ENCODE results near the gene PPM1H.

The PPM1H gene

DNA sequence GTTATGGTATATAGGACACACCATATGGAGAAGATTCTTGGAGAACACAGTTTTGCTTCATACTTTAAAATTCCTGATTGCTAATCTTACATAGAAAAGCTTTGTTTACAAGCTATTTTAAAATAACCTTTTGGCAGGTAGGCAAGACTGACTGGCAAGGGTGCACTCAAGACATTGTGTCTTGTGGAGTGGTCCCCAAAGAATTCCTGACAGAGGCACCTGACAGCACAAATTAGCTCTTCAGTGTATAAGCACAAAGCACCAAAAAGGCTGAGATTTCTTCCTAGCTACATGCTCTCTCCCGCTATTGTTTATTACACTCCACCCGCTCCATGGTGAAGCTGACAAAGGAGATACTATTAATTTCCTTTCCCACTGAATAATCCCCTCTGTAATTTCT, 329.0 kb downstream of the PPM1H start:
- no peak overlapping the region for H3K4me3 ChIP-seq (ENCODE audit: low read length)
- no peaks in the 10 kb centered on the region for H3K27me3 ChIP-seq (ENCODE audit: control insufficient read depth, insufficient read depth, low read length)
- no peak overlapping the region for H3K27ac ChIP-seq (ENCODE audit: low read depth, low read length)
- H3K9ac ChIP-seq (ENCODE audit: low read length) = no peak overlapping the region
- no peaks in the 10 kb centered on the region for H3K36me3 ChIP-seq (ENCODE audit: control insufficient read depth, insufficient read depth, low read length)
- peaks cover 8% of the 10 kb centered on the region for H3K4me1 ChIP-seq (ENCODE audit: control insufficient read depth, insufficient read depth, low read length)

DNA sequence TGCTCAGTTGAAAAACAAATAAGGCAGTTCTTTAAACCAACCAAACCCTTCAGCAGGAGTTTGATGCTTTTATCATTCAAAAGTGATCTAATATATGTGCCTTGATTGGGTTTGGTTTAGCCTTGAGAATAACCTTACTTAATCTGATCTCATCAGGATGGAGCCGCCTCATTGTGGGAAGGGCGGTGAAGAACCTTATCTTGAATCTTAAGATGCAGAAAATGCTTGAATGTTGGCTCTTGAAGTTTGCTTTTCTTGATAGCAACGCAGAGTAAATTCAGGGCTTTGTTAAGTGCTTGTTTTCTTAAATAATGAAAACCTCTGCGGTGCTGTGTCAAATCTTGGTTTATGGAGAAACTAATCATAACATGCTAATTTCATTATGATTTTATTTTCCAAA, 330.1 kb downstream of the PPM1H start:
- Histone ChIP-seq H3K9ac (ENCODE audit: low read length) (no peak overlapping the region), H3K27ac (ENCODE audit: low read depth, low read length) (no peak overlapping the region), H3K27me3 (ENCODE audit: control insufficient read depth, insufficient read depth, low read length) (no peaks in the 10 kb centered on the region), H3K4me1 (ENCODE audit: control insufficient read depth, insufficient read depth, low read length) (peaks cover 8% of the 10 kb centered on the region), H3K4me3 (ENCODE audit: low read length) (peak overlapping the region; percentile 86), H3K36me3 (ENCODE audit: control insufficient read depth, insufficient read depth, low read length) (no peaks in the 10 kb centered on the region)

DNA sequence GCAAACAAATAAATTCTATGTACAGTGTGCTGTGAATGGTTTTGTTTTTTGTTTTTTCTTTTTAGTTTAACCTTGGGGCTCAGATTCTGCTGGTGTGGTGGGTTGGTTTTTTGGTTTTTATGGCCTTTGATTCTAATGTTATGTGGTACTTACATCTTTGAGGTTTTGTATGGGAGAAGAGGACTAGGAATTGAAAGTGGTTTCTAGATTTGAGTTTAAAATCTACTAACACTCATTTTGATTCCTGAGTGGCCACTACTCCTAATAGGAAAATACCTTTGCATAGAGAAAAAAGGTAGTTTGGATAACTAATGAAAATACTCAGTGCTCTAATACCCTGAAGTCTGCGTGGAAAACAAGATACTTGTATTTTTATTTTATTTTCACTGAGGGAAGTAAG, 330.6 kb downstream of the PPM1H start:
- H3K27me3 ChIP-seq (ENCODE audit: control insufficient read depth, insufficient read depth, low read length) = no peaks in the 10 kb centered on the region
- no peak overlapping the region for H3K27ac ChIP-seq (ENCODE audit: low read depth, low read length)
- H3K9ac ChIP-seq (ENCODE audit: low read length) = no peak overlapping the region
- peaks cover 8% of the 10 kb centered on the region for H3K4me1 ChIP-seq (ENCODE audit: control insufficient read depth, insufficient read depth, low read length)
- H3K36me3 ChIP-seq (ENCODE audit: control insufficient read depth, insufficient read depth, low read length) = no peaks in the 10 kb centered on the region
- peak overlapping the region; percentile 86 for H3K4me3 ChIP-seq (ENCODE audit: low read length)

GRCh38 chr12:62603811-62604098, 331.2 kb downstream of the PPM1H start:
- Histone ChIP-seq H3K36me3 (ENCODE audit: control insufficient read depth, insufficient read depth, low read length) (no peaks in the 10 kb centered on the region), H3K27me3 (ENCODE audit: control insufficient read depth, insufficient read depth, low read length) (no peaks in the 10 kb centered on the region), H3K9ac (ENCODE audit: low read length) (peak overlapping the region; percentile 57), H3K4me3 (ENCODE audit: low read length) (peak overlapping the region; percentile 86), H3K27ac (ENCODE audit: low read depth, low read length) (peak overlapping the region; percentile 99), H3K4me1 (ENCODE audit: control insufficient read depth, insufficient read depth, low read length) (peaks cover 8% of the 10 kb centered on the region)

DNA sequence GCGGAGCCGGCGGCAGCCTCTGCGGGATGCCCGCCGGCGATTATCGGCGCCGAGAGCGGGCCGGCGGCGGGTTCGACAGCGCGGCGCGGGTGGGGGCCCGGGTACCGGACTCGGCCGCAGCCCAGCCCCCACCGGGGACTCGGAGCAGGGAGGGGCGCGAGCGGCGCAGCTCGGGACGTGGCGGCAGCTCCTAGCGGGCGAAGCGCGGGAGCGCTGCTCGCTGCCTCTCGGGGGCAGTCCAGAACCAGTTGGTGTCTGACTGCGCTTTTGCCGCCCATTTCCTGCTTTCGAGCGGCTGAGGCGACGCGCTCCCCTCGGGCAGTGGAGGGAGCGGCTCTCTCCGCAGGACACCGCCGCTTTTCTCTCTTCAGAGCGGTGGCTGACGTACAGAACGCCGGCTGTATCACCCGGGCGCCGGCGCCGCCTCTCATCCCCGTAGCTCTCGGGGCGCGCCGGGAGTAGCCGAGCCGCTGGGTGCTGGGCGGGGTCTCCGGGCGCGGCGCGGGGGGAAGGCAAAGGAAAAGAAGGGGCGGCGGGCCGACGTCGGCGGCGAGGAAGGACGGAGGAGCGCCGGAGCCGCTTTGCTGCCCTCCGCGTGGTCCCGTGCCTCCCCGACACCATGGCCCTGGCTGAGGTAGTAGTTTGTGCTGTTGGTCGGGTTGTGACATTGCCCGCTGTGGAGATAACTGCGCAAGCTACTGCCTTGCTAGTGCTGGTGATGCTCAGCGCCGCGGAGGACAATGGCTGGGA, 331.7 kb downstream of the PPM1H start:
- Histone ChIP-seq H3K4me3 (ENCODE audit: low read length) (peak overlapping the region; percentile 86), H3K36me3 (ENCODE audit: control insufficient read depth, insufficient read depth, low read length) (no peaks in the 10 kb centered on the region), H3K27me3 (ENCODE audit: control insufficient read depth, insufficient read depth, low read length) (no peaks in the 10 kb centered on the region), H3K4me1 (ENCODE audit: control insufficient read depth, insufficient read depth, low read length) (peaks cover 8% of the 10 kb centered on the region), H3K9ac (ENCODE audit: low read length) (peak overlapping the region; percentile 63), H3K27ac (ENCODE audit: low read depth, low read length) (peak overlapping the region; percentile 99)

DNA sequence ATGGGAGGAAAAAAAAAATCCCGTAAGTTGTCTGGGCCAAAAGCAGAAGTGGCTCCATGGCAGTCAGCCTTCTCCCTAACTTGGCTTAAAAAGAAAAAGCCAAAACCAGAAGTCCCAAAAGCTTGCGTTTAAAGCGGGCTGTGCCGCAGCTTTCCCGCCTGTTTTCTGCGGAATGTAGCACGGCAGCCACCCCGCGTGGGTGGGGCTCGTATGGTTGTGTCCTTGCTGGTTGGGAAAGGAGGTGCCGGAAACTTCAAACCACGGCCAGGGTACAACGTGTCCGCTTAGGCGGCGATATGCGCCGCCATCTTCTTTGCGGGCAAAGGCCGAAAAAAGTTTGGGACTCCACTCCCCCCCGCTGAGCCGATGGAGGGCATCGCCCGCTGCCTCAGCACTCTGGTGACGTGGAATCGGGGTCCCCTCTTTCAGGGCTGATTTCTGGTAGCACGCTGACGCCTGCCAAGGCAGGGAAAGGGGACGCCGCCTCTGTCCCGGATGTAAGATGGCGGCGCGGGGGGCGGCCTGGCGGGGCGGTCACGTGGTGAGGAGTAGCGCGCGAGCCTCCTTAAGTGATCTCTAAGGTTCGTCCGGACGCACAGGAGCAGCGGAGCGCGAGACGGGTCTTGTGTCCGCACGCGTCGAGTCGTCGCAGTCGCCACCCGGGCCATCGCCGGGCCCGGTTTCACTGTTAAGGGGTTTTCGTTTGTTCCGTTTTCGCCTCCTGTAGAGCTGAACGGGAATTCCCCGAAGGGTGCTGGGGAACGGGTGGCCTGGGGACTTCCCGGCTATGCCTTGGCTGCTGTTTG, 332.5 kb downstream of the PPM1H start:
- H3K27me3 ChIP-seq (ENCODE audit: control insufficient read depth, insufficient read depth, low read length) = no peaks in the 10 kb centered on the region
- peaks cover 8% of the 10 kb centered on the region for H3K4me1 ChIP-seq (ENCODE audit: control insufficient read depth, insufficient read depth, low read length)
- peak overlapping the region; percentile 63 for H3K9ac ChIP-seq (ENCODE audit: low read length)
- no peaks in the 10 kb centered on the region for H3K36me3 ChIP-seq (ENCODE audit: control insufficient read depth, insufficient read depth, low read length)
- peak overlapping the region; percentile 86 for H3K4me3 ChIP-seq (ENCODE audit: low read length)
- peak overlapping the region; percentile 99 for H3K27ac ChIP-seq (ENCODE audit: low read depth, low read length)

DNA sequence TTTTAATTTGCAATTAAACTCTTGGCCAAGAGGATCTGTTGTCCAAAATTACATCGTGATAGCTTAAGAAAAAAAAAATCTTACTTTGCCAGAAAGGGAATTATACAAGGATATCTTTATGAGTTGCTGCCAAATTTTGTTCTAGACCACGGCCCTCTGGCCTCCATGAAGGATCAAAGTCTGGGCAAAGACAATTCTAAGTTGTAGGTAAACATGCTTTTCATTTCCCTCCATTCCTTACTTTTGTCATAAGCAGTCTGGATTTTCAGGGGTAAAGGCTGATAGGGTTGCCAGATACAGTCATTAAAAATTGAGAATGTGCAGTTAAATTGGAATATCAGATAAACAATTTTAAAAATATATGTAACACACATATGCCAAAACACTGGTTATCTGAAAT, 333.2 kb downstream of the PPM1H start:
- H3K4me3 ChIP-seq (ENCODE audit: low read length) = peak overlapping the region; percentile 86
- peaks cover 8% of the 10 kb centered on the region for H3K4me1 ChIP-seq (ENCODE audit: control insufficient read depth, insufficient read depth, low read length)
- no peak overlapping the region for H3K9ac ChIP-seq (ENCODE audit: low read length)
- H3K27me3 ChIP-seq (ENCODE audit: control insufficient read depth, insufficient read depth, low read length) = no peaks in the 10 kb centered on the region
- no peaks in the 10 kb centered on the region for H3K36me3 ChIP-seq (ENCODE audit: control insufficient read depth, insufficient read depth, low read length)
- H3K27ac ChIP-seq (ENCODE audit: low read depth, low read length) = peak overlapping the region; percentile 99

- Histone ChIP-seq H3K4me3 (ENCODE audit: low read length) (no peak overlapping the region), H3K36me3 (ENCODE audit: control insufficient read depth, insufficient read depth, low read length) (no peaks in the 10 kb centered on the region), H3K27ac (ENCODE audit: low read depth, low read length) (no peak overlapping the region), H3K27me3 (ENCODE audit: control insufficient read depth, insufficient read depth, low read length) (no peaks in the 10 kb centered on the region), H3K9ac (ENCODE audit: low read length) (no peak overlapping the region), H3K4me1 (ENCODE audit: control insufficient read depth, insufficient read depth, low read length) (peaks cover 8% of the 10 kb centered on the region)
Measured at GRCh38 chr12:62599854-62600437, 335.0 kb downstream of the PPM1H start.

DNA sequence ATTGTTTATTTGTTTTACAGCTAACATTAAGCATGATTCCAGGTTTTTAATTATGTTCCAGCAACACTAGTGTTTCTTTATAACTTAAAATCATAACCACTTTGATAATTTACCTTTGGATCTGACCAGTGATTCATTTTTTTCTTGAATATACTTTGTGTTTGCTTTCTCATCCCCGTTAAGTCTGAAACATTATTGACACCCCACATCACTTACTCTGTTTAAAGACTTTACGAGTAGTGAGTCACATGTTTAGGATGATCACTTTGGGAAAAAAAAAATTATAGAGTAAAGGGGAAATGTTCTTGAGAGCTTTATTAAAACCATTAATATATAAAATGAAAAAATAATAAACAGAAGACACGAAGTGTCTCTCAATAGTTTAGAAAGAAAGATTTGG, 336.1 kb downstream of the PPM1H start:
- Histone ChIP-seq H3K4me3 (ENCODE audit: low read length) (no peak overlapping the region), H3K27me3 (ENCODE audit: control insufficient read depth, insufficient read depth, low read length) (no peaks in the 10 kb centered on the region), H3K36me3 (ENCODE audit: control insufficient read depth, insufficient read depth, low read length) (no peaks in the 10 kb centered on the region), H3K4me1 (ENCODE audit: control insufficient read depth, insufficient read depth, low read length) (peaks cover 3% of the 10 kb centered on the region), H3K27ac (ENCODE audit: low read depth, low read length) (no peak overlapping the region), H3K9ac (ENCODE audit: low read length) (no peak overlapping the region)

DNA sequence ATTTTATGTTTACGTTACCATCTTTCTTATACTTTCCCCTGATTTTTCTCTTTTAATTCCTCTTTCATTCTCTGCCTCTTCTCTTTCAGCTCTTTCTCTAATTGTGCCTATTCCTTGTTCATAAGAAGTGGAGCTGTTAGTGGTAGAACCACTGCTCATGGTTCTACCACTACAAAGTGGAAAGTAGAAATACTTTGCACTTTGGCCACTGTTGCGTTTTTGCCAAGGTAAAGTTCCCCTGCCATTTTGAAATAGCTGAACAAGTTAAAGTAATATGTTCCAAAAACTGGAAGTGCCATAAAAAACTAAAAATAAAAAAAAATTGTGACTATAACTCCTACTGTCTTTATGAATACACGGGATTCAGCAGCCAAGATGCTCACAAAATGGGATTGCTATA, 337.7 kb downstream of the PPM1H start:
- no peaks in the 10 kb centered on the region for H3K36me3 ChIP-seq (ENCODE audit: control insufficient read depth, insufficient read depth, low read length)
- H3K4me1 ChIP-seq (ENCODE audit: control insufficient read depth, insufficient read depth, low read length) = peaks cover 3% of the 10 kb centered on the region
- H3K27me3 ChIP-seq (ENCODE audit: control insufficient read depth, insufficient read depth, low read length) = no peaks in the 10 kb centered on the region
- H3K9ac ChIP-seq (ENCODE audit: low read length) = no peak overlapping the region
- no peak overlapping the region for H3K4me3 ChIP-seq (ENCODE audit: low read length)
- no peak overlapping the region for H3K27ac ChIP-seq (ENCODE audit: low read depth, low read length)
